VCaP (cell line): ENCODE data around the gene MCIDAS.
A peak's percentile ranks its signal among the peaks of the same experiment; 100 is the strongest.

Experiments
- H3K27ac ChIP-seq: fragments of 450-650 bp; 2 replicates; pipeline ENCODE4 v1.5.1; 2017
- TF ChIP-seq, protein P1 (sequence below): fragments of 450-650 bp; conservative IDR thresholded peaks from 2 replicates; pipeline ENCODE4 v1.5.1; 2017; ENCODE audit warnings: mild to moderate bottlenecking, moderate library complexity

The MCIDAS gene

DNA sequence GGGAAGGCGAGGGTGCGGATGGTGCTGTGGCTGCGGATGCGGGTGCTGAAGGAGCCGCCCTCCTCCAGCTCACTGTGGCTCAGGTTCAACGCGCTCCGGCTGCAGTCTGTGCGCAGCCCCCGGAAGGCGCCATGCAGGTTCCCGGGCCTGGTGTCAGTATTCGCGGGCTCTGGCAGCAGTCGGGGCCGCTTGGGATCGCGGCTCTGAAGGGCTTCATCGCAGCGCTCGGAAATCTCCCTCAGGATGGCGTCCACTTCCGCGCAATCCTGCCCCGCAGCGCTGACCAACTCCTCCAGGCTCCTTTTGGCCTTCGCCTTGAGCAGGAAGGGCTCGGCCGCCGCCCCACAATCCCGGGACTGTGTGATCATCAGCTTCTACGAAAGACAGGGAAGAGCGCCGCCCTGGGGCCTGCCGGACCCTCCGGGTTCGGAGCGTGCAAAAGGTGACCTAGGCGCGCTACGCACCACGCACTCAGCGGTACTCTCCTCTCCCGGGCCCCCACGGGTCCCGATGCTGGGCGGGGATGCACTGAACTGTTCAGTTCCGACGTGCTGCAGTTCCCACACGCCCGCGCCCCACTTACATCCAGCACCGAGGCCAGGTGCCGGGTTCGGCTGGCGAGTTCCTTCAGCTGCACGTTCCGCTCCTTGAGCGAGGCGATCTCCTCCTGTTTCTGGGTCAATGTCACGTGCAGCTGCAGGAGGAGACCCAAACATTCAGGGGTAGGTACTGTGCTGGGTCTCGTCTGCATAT is 6.5 kb downstream of the MCIDAS start:
- TF ChIP-seq, protein P1, sequence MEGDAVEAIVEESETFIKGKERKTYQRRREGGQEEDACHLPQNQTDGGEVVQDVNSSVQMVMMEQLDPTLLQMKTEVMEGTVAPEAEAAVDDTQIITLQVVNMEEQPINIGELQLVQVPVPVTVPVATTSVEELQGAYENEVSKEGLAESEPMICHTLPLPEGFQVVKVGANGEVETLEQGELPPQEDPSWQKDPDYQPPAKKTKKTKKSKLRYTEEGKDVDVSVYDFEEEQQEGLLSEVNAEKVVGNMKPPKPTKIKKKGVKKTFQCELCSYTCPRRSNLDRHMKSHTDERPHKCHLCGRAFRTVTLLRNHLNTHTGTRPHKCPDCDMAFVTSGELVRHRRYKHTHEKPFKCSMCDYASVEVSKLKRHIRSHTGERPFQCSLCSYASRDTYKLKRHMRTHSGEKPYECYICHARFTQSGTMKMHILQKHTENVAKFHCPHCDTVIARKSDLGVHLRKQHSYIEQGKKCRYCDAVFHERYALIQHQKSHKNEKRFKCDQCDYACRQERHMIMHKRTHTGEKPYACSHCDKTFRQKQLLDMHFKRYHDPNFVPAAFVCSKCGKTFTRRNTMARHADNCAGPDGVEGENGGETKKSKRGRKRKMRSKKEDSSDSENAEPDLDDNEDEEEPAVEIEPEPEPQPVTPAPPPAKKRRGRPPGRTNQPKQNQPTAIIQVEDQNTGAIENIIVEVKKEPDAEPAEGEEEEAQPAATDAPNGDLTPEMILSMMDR = no peak
- H3K27ac ChIP-seq = peak overlapping the region; percentile 87

DNA sequence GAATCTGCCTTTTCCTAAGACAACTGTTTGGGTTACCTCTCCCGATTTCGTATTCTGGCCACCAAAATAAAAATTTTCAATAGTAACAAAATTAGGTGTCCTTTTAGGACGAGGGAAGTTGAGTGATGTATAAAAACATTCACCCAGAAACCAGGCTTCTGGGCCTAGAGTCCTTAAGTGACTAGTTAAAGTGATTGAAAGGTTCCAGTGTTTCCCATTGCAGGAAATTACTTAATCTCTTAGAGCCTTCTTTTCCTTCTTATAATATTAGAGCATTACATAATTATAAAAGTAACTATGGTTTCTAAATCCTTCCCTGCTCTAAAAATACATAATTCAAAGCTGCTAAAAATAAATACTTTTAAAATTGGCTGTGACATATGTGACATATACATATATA is 7.3 kb downstream of the MCIDAS start:
- peak overlapping the region; percentile 87 for H3K27ac ChIP-seq
- TF ChIP-seq, protein P1 = no peak

DNA sequence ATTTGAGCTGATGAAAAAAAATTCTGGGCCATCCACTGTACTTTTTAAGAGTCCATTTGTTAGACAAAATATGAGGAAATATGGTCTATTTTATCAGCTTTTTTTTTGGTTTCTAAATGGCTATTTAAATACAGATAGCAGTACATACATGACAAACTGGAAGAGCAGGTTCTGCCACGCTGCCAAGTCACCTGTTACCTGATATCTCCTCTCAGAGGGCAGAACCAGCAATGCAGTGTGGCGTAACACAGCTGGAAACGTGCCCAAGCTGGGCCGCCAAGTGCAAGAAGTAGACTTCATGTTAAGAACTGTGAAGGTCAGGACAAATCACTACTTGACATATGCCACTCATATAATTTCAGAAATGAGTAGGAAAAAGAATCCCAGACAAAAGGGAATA is 8.1 kb downstream of the MCIDAS start:
- TF ChIP-seq, protein P1 = peak; percentile 19

DNA sequence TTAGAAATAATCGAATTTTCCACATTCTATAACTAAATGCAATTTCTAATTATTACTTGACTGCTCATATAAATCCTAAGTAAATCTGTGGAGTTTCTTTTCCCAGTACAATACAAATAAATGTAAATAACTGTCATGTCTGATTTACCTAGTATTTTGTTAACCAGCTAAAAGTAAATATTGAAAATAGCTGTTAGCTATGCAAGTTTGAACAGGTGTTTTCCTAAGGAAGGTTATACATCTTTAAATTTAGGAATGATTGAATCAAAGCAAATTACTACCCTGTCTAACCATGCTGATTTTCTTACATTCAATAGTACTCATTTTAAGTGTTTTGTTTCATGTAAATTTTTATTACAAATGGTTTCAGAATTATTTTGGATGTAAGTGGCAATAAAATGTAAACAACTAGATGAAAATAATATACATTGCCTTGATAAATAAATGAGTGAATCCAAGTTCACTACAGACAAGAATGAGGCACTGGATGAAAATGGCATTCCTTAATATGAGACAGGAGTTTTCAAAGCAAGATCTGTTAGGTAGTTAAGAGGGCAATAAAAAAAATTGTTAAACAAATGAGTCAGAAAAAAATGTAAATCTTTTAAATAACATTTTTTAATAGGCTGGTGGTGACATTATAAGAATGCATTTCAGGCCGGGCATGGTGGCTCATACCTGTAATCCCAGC is 15.8 kb downstream of the MCIDAS start:
- TF ChIP-seq, protein P1 = no peak
- H3K27ac ChIP-seq = peak overlapping the region; percentile 25

More for the DNA sequence above, 8.1 kb downstream of the MCIDAS start:
- H3K27ac ChIP-seq = peak overlapping the region; percentile 87

DNA sequence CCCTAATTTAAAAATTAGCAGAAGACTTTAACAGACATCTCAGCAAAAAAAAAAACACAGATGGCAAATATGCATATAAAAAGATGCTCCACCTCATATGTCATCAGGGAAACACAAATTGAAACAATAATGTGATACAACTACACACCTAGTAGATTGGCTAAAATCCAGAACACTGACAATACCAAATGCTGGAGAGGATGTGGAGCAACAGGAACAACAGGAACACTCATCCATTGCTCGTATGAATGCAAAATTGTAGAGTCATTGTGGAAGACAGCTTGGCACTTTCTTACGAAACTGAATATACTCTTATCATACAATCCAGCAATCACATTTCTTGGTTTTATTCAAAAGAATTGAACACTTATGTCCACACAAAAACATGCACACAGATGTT is 22.1 kb downstream of the MCIDAS start:
- TF ChIP-seq, protein P1 = no peak
- no peak overlapping the region for H3K27ac ChIP-seq

DNA sequence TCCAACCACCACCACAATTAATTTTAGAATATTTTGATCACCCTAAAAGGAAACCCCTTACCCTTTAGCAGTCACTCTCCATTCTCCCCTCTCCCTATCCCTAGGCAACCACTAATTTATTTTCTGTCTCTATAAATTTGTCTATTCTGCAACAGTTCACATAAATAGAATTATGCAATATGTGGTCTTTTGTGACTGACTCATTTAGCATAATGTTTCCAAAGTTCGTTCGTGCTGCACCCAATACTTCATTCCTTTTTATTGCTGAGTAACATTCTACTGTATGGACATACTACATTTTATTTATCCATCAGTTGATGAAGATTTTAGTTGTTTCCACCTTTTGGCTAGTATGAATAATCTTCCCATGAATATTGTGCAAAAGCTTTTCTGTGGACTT is 36.0 kb downstream of the MCIDAS start:
- H3K27ac ChIP-seq = no peak overlapping the region
- TF ChIP-seq, protein P1 = no peak

DNA sequence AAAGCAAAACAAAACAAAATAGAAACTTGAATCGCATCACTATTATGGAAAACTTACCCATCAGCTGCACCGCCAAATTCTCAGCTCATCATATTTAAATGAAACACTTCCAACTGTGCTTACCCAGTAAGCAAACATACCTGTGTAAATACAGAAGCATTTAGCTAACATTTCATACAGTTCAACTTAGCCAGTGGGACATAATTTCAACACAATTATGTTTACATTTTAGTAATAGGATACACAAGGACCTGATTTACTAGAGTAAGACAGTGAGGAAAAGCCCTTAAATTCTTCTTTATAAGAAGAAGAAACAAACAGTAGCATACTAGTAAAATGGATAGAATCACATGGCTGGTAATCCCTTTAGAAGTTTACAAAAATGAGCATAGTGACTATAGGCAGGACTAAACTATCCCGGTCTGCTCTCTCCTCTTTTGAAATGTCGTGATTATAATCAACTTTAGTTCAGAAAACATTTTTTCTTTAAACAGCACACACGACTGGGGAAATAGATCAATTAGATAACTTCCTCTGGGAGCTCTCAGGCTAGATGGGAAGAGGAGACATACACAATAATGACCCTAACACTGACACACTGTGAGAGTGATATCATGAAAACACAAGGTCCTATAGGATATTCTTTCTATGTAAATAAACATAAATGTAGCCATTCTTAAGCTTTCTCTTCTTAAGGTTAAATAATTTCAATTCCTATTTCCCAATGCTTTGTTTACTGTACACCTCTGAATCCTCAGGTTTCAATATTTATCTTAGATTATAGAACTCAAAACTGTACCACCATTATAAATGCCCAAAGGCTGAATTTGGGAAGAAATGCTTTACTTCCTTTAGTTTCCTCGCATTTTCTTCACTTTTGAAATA is 38.2 kb downstream of the MCIDAS start:
- TF ChIP-seq, protein P1 = no peak
- no peak overlapping the region; the same call in 1 of the 2 replicates for H3K27ac ChIP-seq
